Astrocyte of the cerebellum (primary cell): ENCODE data around the gene RCOR1.
"Not testable (repeated sequence)": the region's sequence is repeated elsewhere in the genome, so short reads cannot be mapped to it uniquely, and the experiment has no call there.

ENCODE experiments used
- DNase-seq: peaks from one replicate; pipeline ENCODE4 v3.0.0-alpha.2; 2011; ENCODE audit warnings: low read depth
- H3K4me3 ChIP-seq: 2 replicates; pipeline ENCODE4 v1.5.1; 2011; ENCODE audit warnings: mild to moderate bottlenecking, low read depth, low read length, moderate library complexity
- CTCF ChIP-seq: IDR thresholded peaks from 2 replicates; pipeline ENCODE4 v1.5.1; 2012; ENCODE audit warnings: low read length, low read depth, moderate library complexity, mild to moderate bottlenecking; ENCODE audit errors: missing control alignments
- in situ Hi-C: cut with HindIII; loops from 2 replicates; pipeline ENCODE4 v1.10.0; 2017; ENCODE audit warnings: low sequenced_read_pairs

Gene RCOR1

DNA sequence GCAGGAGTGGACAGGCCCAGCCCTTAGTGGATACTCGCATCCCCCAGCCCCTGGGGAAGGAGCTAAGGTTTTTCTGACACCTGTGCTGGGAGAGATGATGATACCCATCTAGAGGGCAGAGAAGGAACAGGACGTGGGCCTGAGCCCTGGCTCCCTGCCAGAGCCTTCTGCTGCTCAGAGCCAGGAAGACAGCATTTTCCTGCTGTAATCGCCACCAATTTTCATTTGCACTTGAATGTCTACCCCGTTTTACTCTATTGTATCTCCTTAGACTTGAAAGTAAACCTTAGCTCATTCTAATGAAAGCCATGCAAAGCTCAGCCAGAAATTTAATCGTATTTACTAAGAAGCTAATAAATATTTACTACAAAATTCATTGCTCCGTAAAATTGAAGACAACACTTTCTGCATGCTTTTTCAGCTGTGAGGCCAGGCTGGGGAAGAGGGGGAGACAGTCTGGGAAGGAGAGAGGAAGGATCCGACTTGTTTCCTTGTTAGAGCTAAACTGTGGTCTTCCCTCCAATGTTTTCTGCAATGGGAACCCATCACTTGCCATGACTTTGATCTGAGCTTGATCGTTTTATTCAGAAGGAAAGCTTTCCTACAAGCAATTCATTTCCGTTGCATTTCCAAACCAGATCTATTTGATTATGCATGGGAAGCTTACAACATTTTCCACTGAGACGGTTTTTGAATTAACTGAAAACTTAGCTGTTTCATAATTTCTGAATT, 167.2 kb downstream of the RCOR1 start:
- TF ChIP-seq CTCF, result no peak
- in situ Hi-C loops, result no loop called here
- DNase-seq, result no peak
- no peak overlapping the region for H3K4me3 ChIP-seq

DNA sequence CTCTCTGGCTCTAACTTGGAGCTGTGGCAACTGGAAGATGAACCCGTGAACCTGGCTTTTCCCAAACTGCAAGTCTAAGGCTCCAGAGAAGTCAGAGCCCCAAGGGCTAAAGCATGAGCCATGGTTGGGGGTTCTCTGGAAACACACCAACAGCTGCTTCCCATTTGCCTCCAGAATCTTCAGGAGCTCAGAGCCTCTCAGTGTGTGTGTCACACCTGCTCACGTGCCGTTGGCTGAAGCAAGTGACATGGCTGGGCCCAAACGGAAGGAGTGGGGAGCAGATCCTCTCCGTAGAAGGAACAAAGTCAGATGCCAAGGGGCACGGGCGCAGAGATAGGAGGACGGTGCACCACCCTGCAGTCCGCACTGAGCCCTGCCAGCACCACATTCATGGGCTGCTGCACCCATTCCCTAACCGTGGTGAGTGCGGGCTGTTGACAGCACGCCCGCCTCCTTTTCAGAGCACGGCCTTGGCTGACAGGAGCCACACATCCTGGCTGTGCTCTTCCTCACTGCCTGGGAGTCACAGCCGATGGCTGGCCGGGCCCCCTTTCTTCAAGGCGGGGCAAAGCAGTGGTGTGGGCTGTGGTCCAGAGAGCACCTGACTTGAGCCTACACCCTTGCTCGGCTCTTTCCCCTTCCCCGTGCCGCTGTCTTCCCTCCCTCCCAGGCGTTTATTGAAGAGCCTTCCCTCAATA, 168.2 kb downstream of the RCOR1 start:
- in situ Hi-C loops, result no loop called here
- no peak overlapping the region for H3K4me3 ChIP-seq
- DNase-seq, result no peak
- no peak for TF ChIP-seq CTCF

GRCh38 chr14:102761206-102761605, 168.8 kb downstream of the RCOR1 start:
- no peak overlapping the region for H3K4me3 ChIP-seq
- no peak for DNase-seq
- in situ Hi-C loops, result no loop called here
- no peak for TF ChIP-seq CTCF

DNA sequence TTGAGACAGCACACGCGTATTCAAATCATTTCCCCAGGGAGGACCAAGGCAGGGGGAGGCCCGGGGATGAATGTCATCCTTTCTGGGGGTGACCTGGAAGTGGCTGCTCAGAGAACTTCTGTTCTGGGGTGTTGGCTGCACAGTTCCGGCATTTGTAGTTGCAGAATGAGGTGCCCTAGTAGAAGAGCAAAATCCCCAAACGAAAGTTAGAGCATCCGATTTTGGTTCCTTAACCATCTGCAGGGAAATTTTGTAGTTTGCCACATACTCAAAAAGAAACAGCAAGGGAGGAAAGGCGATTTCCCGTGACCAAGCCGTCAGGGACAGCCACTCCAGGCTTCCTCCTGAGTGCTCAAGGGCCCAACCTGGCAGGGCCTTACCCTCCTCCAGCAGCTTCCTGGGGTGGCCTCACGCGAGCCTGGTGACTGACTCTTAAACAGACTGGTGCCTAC, 171.8 kb downstream of the RCOR1 start:
- H3K4me3 ChIP-seq, result no peak overlapping the region
- no peak for TF ChIP-seq CTCF
- no peak for DNase-seq
- in situ Hi-C loops, result no loop called here

- H3K4me3 ChIP-seq, in situ Hi-C loops, DNase-seq: not testable (repeated sequence)
Observed at GRCh38 chr14:102765770-102766169, 173.3 kb downstream of the RCOR1 start.

DNA sequence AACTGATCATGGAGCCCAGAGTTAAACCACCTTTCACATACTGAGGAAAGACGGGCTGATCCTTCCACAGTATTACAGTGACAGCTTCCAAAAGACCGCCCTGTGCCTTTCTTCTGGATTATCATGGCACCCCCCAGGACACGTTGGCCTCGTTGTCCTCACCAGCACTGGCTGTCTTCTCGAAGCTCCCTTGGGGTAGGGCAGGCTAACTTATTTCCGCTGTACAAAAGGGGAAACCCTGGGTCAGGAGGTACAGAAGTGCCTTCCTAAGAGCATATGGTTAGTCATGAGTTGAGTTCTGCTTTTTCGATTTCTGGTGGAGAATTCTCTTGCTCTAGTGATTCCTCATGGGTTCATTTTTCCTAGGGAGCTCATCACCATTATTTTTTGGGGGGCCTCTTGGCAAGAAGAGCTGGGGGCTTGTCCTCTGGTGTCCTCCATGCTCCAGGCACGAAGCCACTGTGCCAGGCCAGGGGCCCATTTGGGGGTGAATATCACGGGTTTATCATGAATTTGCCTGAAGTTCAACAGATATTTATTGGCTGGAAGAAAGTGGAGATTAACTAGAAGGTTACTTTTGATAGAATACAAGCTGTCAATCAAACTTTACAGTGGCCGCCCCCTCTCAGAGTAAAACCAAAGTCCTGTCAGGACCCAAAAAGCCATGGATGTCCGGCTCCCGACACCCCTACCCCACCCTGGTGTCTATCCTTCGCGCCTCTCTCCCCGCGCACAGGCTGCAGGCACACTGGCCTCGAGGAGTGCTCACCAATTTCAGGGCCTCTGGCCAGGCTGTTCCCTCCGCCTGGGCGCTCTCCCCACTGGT, 176.0 kb downstream of the RCOR1 start:
- H3K4me3 ChIP-seq, result no peak overlapping the region
- in situ Hi-C loops, result no loop called here
- no peak for TF ChIP-seq CTCF
- no peak for DNase-seq

GRCh38 chr14:102769049-102769327, 176.5 kb downstream of the RCOR1 start:
- no peak overlapping the region for H3K4me3 ChIP-seq
- in situ Hi-C loops, result no loop called here
- no peak for TF ChIP-seq CTCF
- no peak for DNase-seq
